MG63 (cell line): Measurements from ENCODE around the gene NADK. TPM values are rescaled to one million over a fixed set of nuclear protein-coding genes. Genes with fewer than 3 reads are reported as not detected.
A peak's percentile ranks its signal among the peaks of the same experiment; 100 is the strongest.

Source experiments
- DNase-seq: peaks from one replicate; pipeline ENCODE4 v3.0.0-alpha.2; 2020
- H3K27me3 ChIP-seq: fragments of 250-450 bp; sonication (Bioruptor Pico); 2 replicates; pipeline ENCODE4 v1.5.1; 2020; ENCODE audit warnings: mild to moderate bottlenecking, moderate library complexity
- H3K36me3 ChIP-seq: fragments of 250-450 bp; sonication (Bioruptor Pico); 2 replicates; pipeline ENCODE4 v1.5.1; 2020; ENCODE audit warnings: mild to moderate bottlenecking, moderate library complexity
- H3K4me3 ChIP-seq: fragments of 250-450 bp; sonication (Bioruptor Pico); 2 replicates; pipeline ENCODE4 v1.5.1; 2020; ENCODE audit warnings: mild to moderate bottlenecking, moderate library complexity
- H3K9me3 ChIP-seq: fragments of 250-450 bp; sonication (Bioruptor Pico); 2 replicates; pipeline ENCODE4 v1.5.1; 2020; ENCODE audit warnings: mild to moderate bottlenecking, moderate library complexity
- total RNA-seq: library from RNA; depleted of rRNA; stranded (reverse); fragments of >200 nt; shearing (Covaris generic); gene quantifications from 2 replicates; pipeline ENCODE4 v1.2.3, GENCODE V29; 2014; ENCODE audit warnings: low replicate concordance

NADK gene
- total RNA-seq, 1 experiment from 2014 or later, result 61.4 TPM

- no peak for DNase-seq
- Histone ChIP-seq H3K27me3 (no peaks in the 10 kb centered on the region), H3K9me3 (no peaks in the 10 kb centered on the region), H3K4me3 (peak overlapping the region; percentile 95), H3K36me3 (peaks cover 36% of the 10 kb centered on the region)
Observed at GRCh38 chr1:1776672-1777582, 1.3 kb downstream of the NADK start.

- DNase-seq, result no peak
- no peak overlapping the region for H3K4me3 ChIP-seq
- H3K9me3 ChIP-seq, result peaks cover 5% of the 10 kb centered on the region
- no peaks in the 10 kb centered on the region for H3K27me3 ChIP-seq
- peaks cover 45% of the 10 kb centered on the region for H3K36me3 ChIP-seq
Observed at GRCh38 chr1:1775327-1776226, 2.7 kb downstream of the NADK start.

GRCh38 chr1:1773874-1774273 is 4.4 kb downstream of the NADK start:
- no peaks in the 10 kb centered on the region for H3K27me3 ChIP-seq
- H3K9me3 ChIP-seq, result peaks cover 7% of the 10 kb centered on the region
- H3K36me3 ChIP-seq, result peaks cover 58% of the 10 kb centered on the region
- H3K4me3 ChIP-seq, result no peak overlapping the region
- DNase-seq, result no peak

GRCh38 chr1:1771096-1771495 is 7.2 kb downstream of the NADK start:
- Histone ChIP-seq H3K36me3 (peaks cover 68% of the 10 kb centered on the region), H3K9me3 (peaks cover 7% of the 10 kb centered on the region), H3K27me3 (no peaks in the 10 kb centered on the region), H3K4me3 (no peak overlapping the region)
- no peak for DNase-seq

GRCh38 chr1:1770102-1770501 is 8.2 kb downstream of the NADK start:
- Histone ChIP-seq H3K9me3 (peaks cover 7% of the 10 kb centered on the region), H3K4me3 (no peak overlapping the region), H3K27me3 (no peaks in the 10 kb centered on the region), H3K36me3 (peaks cover 66% of the 10 kb centered on the region)
- DNase-seq, result no peak

- no peaks in the 10 kb centered on the region for H3K27me3 ChIP-seq
- no peak overlapping the region for H3K4me3 ChIP-seq
- peaks cover 71% of the 10 kb centered on the region for H3K36me3 ChIP-seq
- no peak for DNase-seq
- peaks cover 7% of the 10 kb centered on the region for H3K9me3 ChIP-seq
Observed at GRCh38 chr1:1768249-1768992, 9.8 kb downstream of the NADK start.

GRCh38 chr1:1764876-1765470 is 13.3 kb downstream of the NADK start:
- no peak overlapping the region for H3K4me3 ChIP-seq

GRCh38 chr1:1763657-1764621 is 14.3 kb downstream of the NADK start:
- DNase-seq, result no peak

More at GRCh38 chr1:1764876-1765470, 13.3 kb downstream of the NADK start:
- peaks cover 68% of the 10 kb centered on the region for H3K36me3 ChIP-seq
- no peak for DNase-seq
- H3K9me3 ChIP-seq, result no peaks in the 10 kb centered on the region
- H3K27me3 ChIP-seq, result no peaks in the 10 kb centered on the region

GRCh38 chr1:1761504-1762376 is 16.5 kb downstream of the NADK start:
- no peak for DNase-seq
- H3K36me3 ChIP-seq, result peaks cover 48% of the 10 kb centered on the region

More at GRCh38 chr1:1763657-1764621, 14.3 kb downstream of the NADK start:
- Histone ChIP-seq H3K4me3 (no peak overlapping the region), H3K27me3 (no peaks in the 10 kb centered on the region), H3K9me3 (no peaks in the 10 kb centered on the region), H3K36me3 (peaks cover 63% of the 10 kb centered on the region)

GRCh38 chr1:1760715-1761114 is 17.6 kb downstream of the NADK start:
- H3K9me3 ChIP-seq, result no peaks in the 10 kb centered on the region
- no peak for DNase-seq
- peaks cover 57% of the 10 kb centered on the region for H3K36me3 ChIP-seq
- no peaks in the 10 kb centered on the region for H3K27me3 ChIP-seq
- no peak overlapping the region for H3K4me3 ChIP-seq

More at GRCh38 chr1:1761504-1762376, 16.5 kb downstream of the NADK start:
- Histone ChIP-seq H3K27me3 (no peaks in the 10 kb centered on the region), H3K9me3 (no peaks in the 10 kb centered on the region), H3K4me3 (no peak overlapping the region)

- peaks cover 56% of the 10 kb centered on the region for H3K36me3 ChIP-seq
- H3K27me3 ChIP-seq, result no peaks in the 10 kb centered on the region
- H3K4me3 ChIP-seq, result no peak overlapping the region
- DNase-seq, result no peak
- H3K9me3 ChIP-seq, result no peaks in the 10 kb centered on the region
Observed at GRCh38 chr1:1760345-1760650, 18.0 kb downstream of the NADK start.

- DNase-seq, result no peak
- no peak overlapping the region for H3K4me3 ChIP-seq
- no peaks in the 10 kb centered on the region for H3K9me3 ChIP-seq
- peaks cover 57% of the 10 kb centered on the region for H3K36me3 ChIP-seq
- H3K27me3 ChIP-seq, result no peaks in the 10 kb centered on the region
Observed at GRCh38 chr1:1759456-1760344, 18.6 kb downstream of the NADK start.

GRCh38 chr1:1758692-1759455 is 19.4 kb downstream of the NADK start:
- Histone ChIP-seq H3K36me3 (peaks cover 52% of the 10 kb centered on the region), H3K9me3 (no peaks in the 10 kb centered on the region), H3K4me3 (no peak overlapping the region), H3K27me3 (no peaks in the 10 kb centered on the region)
- no peak for DNase-seq
